GM13976 (cell line): Measurements from ENCODE around the gene KIF15.

Experiments
- DNase-seq: peaks from one replicate; pipeline ENCODE4 v3.0.0; 2012; ENCODE audit warnings: low spot score
- in situ Hi-C: fragments of 300-500 bp; cut with MboI; formaldehyde crosslinking; loops from one replicate; pipeline ENCODE4 v1.12.0; 2022; ENCODE audit warnings: low sequenced_read_pairs, mixed read lengths, inconsistent platforms; ENCODE audit not compliant: unreplicated experiment
- TF ChIP-seq, protein P1 (sequence below): IDR thresholded peaks from 2 replicates; pipeline ENCODE4 v1.5.1; 2012; ENCODE audit warnings: borderline replicate concordance, mild to moderate bottlenecking; ENCODE audit not compliant: insufficient read depth; ENCODE audit errors: extremely low read depth, missing control alignments, control extremely low read depth

Gene KIF15

DNA sequence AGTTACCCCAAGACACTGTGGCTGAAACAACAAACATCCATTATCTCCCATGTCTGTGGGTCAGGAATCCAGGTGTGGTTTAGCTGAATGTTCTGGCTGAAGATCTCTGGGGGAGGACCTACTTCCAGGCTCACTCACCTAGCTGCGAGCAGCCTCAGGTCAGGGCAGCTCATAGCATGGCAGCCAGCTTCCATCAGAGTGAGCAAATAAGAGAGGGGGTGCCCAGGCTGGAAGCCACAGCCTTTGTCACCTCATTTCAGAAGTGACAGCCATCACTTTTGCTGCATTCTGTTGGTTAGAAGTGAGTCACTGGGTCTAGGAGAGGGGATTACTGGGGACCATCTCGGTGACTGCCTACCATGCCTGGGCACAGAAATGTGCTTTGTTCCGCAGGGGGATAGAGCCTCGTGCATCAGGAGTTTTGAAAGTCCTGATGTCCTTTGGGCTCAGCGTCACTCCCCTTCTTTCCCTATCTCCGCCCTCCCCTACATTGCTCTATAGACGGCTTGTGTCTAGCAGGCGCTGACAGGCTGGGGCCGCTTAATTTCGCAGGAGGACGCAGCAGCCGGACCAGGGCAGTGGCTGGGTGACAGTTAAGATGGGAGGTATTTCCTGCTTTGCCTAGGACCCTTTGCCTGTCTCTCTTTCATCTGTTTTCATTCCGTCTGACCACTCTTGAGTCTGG is 138.2 kb downstream of the KIF15 start:
- in situ Hi-C loops, result loop anchor here (25.0 kb wide), 1 partner anchor 588 kb away; no protein-coding TSS in a partner anchor
- no peak for DNase-seq
- TF ChIP-seq, protein P1, sequence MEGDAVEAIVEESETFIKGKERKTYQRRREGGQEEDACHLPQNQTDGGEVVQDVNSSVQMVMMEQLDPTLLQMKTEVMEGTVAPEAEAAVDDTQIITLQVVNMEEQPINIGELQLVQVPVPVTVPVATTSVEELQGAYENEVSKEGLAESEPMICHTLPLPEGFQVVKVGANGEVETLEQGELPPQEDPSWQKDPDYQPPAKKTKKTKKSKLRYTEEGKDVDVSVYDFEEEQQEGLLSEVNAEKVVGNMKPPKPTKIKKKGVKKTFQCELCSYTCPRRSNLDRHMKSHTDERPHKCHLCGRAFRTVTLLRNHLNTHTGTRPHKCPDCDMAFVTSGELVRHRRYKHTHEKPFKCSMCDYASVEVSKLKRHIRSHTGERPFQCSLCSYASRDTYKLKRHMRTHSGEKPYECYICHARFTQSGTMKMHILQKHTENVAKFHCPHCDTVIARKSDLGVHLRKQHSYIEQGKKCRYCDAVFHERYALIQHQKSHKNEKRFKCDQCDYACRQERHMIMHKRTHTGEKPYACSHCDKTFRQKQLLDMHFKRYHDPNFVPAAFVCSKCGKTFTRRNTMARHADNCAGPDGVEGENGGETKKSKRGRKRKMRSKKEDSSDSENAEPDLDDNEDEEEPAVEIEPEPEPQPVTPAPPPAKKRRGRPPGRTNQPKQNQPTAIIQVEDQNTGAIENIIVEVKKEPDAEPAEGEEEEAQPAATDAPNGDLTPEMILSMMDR, result no peak

- TF ChIP-seq, protein P1, result no peak
- in situ Hi-C loops, result loop anchor here (25.0 kb wide), 1 partner anchor 590 kb away; no protein-coding TSS in a partner anchor
- no peak for DNase-seq
Measured at GRCh38 chr3:44902628-44903027, 141.0 kb downstream of the KIF15 start.
